NCI-H2196 treated with DMSO at 0.1 percent for 48 hours (cell line): Measurements from ENCODE around the gene ZBTB2.
A peak's percentile ranks its signal among the peaks of the same experiment; 100 is the strongest.
"Not testable (repeated sequence)": the region's sequence is repeated elsewhere in the genome, so short reads cannot be mapped to it uniquely, and the experiment has no call there.

Source experiments
- DNase-seq: peaks from one replicate; lab custom pipeline; 2025; ENCODE audit not compliant: unreplicated experiment; lab: John Stamatoyannopoulos, UW

The ZBTB2 gene

DNA sequence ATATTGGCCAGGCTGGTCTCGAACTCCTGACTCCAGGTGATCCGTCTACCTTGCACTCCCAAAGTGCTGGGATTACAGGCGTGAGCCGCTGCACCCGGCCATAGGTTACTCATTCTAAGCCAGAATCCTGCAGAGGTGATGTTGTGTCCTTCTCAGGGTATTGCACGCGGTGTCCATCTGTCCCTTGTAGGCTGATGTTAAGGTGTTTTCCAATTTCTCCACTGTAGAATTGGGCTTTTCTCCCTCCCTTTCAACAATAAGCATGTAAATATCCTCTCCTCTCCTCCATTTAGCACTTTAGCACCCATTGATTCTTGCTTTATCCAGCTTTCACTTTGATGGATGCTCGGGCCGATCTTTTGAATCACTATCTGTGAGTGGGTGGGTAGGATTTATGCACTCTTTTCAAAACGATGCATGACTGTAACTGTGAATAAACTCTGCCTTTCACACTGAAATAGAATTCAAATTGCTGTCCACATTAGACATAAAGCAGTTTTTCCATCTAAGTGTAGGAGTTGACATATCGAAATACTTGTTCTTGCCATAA is 52.6 kb downstream of the ZBTB2 start:
- DNase-seq: no peak

DNA sequence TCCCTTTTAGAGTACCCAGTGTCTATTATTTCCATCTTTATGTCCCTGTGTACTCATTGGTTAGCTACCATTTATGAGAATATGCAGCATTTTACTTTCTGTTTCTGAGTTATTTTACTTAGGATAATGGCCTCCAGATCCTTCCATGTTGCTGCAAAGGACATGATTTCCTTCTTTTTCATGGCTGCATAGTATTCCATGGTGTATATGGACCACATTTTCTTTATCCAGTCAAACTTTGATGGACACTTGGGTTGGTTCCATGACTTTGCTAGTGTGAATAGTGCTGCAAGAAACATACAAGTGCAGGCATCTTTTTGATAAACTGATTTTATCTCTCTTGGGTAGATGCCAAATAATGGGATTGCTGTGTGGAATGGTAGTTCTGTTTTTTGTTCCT is 55.4 kb downstream of the ZBTB2 start:
- no peak for DNase-seq

DNA sequence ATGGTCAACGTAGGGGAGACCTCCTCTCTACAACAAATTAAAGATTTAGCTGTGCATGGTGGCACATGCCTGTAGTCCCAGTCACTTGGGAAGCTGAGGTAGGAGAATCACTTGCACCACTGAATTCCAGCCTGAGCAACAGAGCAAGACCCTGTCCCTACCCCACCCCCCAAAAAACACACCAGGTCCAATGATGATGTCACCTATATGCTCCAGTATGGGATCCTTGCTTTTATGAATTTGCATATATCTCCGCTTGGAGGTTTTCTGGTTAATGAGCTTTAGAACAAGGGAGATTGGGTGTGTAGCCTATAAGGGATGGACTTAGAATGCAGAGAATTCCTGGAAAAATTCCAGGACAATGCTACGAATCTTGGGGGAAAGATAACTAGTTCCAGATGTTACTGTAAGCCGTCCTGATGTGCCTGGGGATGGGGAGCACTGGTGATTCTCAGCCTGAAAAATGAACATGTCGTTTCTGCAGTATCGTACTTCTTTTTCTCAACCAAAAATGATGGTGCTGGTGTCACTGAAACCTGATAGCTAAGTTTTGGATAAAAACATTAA is 61.1 kb downstream of the ZBTB2 start:
- DNase-seq: no peak

DNA sequence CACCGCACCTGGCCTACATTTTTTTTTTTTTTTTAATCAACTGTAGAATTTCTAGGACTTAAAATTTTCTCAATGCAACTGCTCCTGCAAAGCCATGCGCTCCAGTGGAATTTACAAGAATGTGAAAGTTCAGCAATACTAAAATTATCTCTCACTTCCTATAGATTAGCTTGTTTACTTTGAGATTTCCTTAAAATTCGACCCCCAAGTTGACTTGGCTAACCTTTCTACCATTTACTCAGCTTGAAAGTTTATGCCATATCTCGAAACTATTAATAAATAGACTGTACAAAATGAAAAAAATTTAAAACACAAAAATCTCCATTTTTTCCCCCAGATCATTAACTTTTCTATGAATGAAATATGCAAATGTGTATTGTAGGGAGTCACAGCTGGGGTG is 64.3 kb downstream of the ZBTB2 start:
- no peak for DNase-seq

DNA sequence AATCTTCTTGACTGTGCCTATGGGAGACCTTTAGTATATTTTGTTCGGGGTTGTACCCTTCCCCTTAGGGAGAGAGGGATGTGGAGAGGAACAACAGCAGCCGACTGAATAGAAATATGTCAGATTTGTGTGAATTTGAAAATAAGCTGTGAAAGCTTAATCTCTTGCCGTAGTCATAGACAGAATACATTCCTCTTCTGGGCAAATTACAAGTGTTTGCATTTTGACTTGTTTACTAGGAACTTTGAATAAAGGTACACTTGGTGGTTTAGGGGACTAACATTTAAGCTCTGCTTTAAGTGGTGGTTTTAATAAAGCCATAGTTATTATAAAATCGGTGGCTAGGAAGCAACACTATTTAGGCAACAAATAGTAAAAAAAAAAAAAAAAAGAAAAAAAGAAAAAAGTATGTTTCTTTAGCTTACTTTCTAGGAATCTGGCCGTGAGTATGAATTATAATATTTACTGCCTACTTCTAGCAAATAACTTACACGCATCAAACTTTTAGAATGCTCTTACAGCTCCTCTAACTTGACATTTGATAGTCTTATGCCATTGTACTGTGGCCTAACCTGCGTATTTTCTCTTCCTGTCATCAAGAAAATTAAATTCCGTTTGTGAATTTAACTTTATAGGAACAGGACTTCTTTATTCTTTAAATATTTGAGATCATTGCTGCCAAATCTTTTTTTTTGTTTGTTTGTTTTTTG is 65.1 kb downstream of the ZBTB2 start:
- no peak for DNase-seq

DNA sequence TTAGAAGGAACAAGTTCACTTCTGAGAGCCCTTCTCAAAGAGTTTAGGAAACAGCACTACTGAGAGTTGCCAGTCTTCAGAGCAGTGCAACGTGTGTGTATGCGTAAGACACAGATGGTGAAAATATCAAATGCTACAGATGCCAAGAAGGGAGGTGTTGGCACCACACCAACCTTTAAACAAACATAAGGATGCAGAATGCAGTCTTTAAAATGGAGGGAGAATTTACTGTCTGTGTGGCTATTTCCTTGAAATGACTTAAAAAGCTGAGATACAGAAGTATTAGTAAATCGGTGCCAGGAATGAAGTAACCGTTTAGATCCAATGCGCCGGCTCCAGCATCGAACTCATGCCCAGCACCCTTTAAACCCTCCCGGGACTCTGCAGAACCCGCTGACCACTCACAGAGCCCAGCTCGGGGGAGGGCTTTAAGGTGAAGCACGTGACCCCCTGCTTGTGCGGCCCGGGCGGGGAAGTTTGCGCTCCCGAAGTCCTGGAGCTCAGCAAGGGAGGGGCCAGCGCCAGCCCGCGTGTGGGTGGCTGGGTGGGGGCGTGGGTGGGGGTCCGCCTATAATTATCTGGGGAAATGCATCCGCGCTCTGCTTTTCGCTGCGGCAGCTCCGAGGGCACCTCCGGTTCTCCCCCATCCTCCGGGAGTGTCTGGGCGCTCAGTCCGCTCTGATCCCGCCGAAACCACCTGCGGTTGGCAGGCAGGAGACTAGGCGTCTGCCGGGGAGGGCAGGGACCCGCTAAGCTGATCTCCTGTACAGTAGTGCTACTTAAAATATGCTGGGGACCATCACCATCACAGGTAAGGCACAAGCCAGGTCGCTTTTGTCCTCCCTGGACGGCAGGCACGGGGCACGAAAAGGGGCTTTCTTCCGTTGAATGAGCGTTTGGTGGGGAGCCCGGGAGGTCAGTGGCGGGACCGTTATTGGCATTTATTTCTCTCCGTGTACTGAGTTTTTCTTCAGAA is 66.0 kb downstream of the ZBTB2 start:
- DNase-seq: peak; percentile 63

DNA sequence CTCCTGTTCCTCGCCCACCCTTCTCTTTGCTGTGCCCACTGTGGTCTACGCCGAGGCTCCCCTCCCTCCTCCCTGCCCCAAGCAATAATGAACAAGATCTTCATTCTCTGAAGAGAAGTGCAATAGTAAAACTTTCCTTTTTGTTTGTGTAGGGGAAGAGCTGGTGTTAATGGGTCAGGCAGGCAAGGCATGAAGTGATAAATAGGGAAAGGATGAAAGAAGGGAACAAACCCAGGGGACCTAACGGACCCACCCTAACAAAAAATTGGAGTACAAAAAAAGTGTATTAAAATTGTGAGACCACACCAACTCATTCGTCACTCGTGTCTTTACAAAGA is 66.9 kb downstream of the ZBTB2 start:
- no peak for DNase-seq

DNA sequence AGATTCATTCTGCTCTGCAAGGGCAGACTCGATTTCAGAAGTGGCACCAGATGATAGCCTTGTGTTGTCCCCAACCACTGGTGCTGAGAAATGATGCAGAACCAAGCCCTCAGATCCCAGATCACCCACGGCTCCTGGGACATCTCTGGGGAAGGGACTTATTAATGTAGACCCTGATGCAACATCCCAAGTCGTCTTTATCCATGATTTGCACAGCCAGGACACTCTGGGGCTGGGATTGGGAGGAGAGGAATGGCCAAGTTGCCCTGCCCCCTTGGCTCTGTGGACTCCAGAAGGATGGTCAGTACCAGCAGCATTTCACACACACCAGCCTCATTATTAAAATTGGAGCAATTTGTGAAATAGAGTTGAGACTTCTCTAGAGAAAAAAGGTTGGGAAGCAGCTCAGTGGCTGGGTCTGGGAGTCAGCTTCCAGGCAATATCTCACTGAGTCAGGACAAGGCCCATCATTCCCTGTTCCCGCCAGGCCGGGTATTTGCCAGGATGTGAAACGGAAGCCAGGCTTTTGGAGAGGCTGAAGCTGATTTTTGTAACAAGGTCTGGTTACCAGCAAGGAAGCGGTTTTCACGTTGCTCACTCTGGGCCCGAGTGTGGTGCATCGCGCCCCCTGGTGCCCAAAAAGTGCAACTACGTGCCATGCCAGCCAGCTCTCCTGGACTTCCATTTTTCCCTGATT is 67.4 kb downstream of the ZBTB2 start:
- peak; percentile 77 for DNase-seq

DNA sequence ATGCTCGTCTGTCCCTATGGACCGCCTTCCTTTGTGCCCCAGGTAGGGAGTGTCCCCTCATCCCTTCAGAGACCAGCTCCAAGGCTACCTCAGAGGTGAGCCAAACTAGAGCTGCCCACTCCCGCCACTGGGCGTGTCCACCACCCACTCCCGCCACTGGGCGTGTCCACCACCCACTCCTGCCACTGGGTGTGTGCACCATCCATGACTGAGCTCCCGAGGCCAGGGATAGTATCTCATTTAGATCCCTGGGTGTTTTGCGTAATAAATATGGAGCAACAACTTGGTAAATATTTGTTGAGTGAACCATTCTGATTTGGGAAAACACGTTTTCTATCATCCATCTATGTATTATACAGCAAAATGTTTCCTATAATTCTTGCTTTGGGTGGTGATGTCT is 68.8 kb downstream of the ZBTB2 start:
- DNase-seq: no peak

DNA sequence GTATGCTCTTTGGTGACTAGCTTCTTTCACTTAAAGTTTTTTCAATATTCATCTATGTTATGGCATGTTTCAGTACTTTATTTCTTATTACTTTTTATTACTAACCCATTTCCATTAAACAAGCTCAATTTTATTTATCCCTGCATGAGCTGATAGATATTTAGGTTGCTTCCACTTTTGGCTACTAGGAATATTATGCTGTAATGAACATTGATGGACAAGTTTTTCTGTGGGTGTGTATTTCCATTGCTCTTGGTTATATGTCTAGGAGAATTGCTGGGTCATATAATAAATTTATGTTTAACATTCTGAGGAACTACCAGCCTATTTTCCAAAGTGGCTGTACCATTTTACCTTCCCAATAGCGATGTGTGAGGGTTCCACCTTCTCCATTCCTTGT is 69.9 kb downstream of the ZBTB2 start:
- no peak for DNase-seq

DNA sequence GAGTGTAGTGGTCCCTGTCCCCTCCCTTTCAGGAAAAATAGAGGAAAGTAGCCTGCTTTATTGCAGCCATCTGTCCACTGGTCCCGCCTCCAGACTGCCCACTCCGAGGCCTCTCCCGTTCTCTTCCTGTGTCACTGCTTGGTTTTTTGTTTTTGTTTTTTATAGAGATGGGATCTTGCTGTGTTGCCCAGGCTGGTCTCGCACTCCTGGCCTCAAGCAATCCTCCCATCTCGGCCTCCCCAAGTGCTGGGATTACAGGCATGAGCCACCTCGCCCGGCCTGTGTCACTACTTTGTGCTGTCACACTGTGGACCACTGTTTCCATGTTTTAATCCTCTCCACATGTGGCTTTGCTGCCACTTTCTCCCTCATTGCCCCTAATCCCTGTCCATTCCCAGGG is 71.2 kb downstream of the ZBTB2 start:
- no peak for DNase-seq

DNA sequence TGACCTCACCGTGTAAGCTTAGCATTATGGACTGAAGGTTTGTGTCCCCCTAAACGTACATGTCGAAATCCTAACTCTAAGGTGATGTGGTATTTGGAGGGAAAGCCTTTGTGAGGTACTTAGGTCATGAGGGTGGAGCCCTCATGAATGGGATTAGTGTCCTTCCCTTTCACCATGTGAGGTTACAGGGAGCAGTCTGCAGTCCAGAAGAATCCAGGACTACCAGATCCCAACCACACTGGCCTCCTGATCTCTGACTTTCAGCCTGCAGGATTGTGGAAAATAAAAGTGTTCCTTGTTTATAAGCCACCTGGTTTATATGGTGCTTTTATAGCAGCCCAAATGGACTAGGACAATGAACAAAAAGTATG is 73.4 kb downstream of the ZBTB2 start:
- no peak for DNase-seq

DNA sequence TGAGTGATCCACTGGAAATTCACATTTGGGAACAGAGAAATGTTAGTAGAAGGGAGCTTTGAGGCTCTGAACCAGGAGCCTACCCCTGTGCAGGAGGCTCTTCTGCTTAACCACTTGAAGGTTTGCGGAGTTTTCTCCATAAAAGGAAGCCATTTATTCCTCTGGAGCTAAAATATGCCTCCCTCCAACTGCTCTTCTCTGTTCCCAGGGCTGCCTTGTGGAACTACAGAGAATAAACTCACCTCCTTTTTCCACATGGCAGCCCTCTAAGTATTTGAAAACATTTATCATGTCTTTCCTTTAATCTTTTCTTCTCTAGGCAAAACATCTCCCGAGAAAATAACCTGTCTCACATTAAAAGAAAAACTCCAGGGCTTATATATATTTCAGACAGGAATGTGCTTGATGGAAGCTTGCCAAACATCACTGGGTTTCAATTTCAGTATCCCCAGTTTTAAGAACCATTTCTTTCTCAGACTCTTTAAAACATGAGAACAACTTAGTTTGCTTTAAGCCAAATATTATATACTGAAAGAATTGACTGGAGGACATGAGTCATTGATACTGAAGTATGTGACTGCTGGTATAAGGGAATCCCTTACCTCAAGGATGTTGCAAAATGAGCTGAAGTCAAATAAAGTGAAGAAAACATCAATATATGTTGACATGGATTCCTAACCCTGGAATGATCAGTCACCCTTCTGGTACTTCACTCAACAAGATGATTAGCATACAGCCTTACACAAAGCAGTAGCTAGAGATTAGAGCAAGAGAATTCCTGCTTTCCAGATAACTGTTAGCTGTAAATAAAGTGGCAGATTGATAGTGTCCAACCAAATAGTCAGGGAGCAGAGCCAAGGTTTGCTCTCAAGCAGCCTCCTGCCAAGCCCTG is 74.0 kb downstream of the ZBTB2 start:
- no peak for DNase-seq

DNA sequence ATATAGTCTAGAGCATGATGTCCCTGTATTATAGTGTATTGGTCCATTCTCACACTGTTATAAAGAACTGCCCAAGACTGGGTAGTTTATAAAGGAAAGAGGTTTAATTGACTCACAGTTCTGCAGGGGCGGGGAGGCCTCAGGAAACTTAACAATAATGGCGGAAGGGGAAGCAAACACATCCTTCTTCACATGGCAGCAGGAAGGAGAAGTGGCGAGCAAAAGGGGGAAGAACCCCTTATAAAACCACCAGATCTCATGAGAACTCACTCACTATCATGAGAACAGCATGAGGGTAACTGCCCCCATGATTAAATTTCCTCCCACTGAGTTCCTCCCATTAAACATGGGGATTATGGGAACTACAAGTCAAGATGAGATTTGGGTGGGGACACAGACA is 75.7 kb downstream of the ZBTB2 start:
- DNase-seq: not testable (repeated sequence)
